Endothelial cell (in vitro differentiated cells): ENCODE measurements around the gene GATAD2B. TPM values are rescaled to one million over a fixed set of nuclear protein-coding genes. Genes with fewer than 3 reads are reported as not detected.
"Not testable (repeated sequence)": the region's sequence is repeated elsewhere in the genome, so short reads cannot be mapped to it uniquely, and the experiment has no call there.

ENCODE experiments used
- DNase-seq: peaks from one replicate; pipeline ENCODE4 v3.0.0; 2021; ENCODE audit warnings: low spot score
- H3K27ac Mint-ChIP-seq: one replicate; pipeline ENCODE4 v1.8.0; 2021; ENCODE audit warnings: mixed read lengths, inconsistent platforms; ENCODE audit not compliant: unreplicated experiment
- H3K27me3 Mint-ChIP-seq: one replicate; pipeline ENCODE4 v1.8.0; 2021; ENCODE audit warnings: mild to moderate bottlenecking, moderate library complexity, mixed read lengths, inconsistent platforms; ENCODE audit not compliant: unreplicated experiment
- H3K36me3 Mint-ChIP-seq: one replicate; pipeline ENCODE4 v1.8.0; 2021; ENCODE audit warnings: mild to moderate bottlenecking, low read depth, mixed read lengths, inconsistent platforms; ENCODE audit not compliant: unreplicated experiment
- H3K4me1 Mint-ChIP-seq: one replicate; pipeline ENCODE4 v1.8.0; 2021; ENCODE audit warnings: mild to moderate bottlenecking, mixed read lengths, inconsistent platforms; ENCODE audit not compliant: unreplicated experiment
- H3K4me3 Mint-ChIP-seq: one replicate; pipeline ENCODE4 v1.8.0; 2021; ENCODE audit warnings: mild to moderate bottlenecking, mixed read lengths, inconsistent platforms; ENCODE audit not compliant: unreplicated experiment
- H3K9me3 Mint-ChIP-seq: one replicate; pipeline ENCODE4 v1.8.0; 2021; ENCODE audit warnings: mixed read lengths, inconsistent platforms; ENCODE audit not compliant: unreplicated experiment
- total RNA-seq: library from RNA; stranded (reverse); fragmentation: NEBNext Ultra II Directional; extraction: Animal tissue kit (Norgen Biotek cat#: 25700); gene quantifications from one replicate; pipeline ENCODE4 v1.2.1, GENCODE V29; 2021; ENCODE audit not compliant: unreplicated experiment
- TF ChIP-seq, protein P1 (sequence below): fragments of 200-600 bp; sonication (generic); IDR thresholded peaks from one replicate; pipeline ENCODE4 v1.5.0; 2021; ENCODE audit warnings: antibody characterized with exemption; ENCODE audit not compliant: unreplicated experiment

The GATAD2B gene
- total RNA-seq, 1 donor from 2014 or later: 45.4 TPM

DNA sequence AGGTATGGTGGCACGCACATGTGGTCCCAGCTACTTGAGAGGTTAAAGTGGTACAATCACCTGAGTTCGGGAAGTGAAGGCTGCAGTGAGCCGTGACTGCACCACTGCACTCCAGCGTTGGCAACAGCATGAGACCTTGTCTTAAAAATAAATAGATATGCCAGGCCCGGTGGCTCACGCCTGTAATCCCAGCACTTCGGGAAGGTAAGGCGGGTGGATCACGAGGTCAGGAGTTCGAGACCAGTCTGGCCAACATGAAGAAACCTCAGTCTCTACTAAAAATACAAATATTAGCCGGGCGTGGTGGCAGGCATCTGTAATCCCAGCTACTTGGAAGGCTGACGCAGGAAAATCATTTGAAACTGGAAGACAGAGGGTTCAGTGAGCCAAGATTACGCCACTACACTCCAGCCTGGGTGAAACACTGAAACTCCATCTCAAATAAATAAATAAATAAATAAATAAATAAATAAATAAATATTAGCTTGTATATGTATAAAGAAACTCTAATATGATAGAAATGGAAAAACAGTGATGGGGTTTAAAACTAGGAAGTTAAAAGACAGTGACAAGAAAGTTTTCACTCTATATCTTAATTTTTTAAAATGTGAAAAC is 18.8 kb downstream of the GATAD2B start:
- no peak for DNase-seq
- H3K4me3 Mint-ChIP-seq: no peak overlapping the region
- no peak overlapping the region for H3K27ac Mint-ChIP-seq
- H3K27me3 Mint-ChIP-seq: peaks cover 2% of the 10 kb centered on the region
- TF ChIP-seq, protein P1, sequence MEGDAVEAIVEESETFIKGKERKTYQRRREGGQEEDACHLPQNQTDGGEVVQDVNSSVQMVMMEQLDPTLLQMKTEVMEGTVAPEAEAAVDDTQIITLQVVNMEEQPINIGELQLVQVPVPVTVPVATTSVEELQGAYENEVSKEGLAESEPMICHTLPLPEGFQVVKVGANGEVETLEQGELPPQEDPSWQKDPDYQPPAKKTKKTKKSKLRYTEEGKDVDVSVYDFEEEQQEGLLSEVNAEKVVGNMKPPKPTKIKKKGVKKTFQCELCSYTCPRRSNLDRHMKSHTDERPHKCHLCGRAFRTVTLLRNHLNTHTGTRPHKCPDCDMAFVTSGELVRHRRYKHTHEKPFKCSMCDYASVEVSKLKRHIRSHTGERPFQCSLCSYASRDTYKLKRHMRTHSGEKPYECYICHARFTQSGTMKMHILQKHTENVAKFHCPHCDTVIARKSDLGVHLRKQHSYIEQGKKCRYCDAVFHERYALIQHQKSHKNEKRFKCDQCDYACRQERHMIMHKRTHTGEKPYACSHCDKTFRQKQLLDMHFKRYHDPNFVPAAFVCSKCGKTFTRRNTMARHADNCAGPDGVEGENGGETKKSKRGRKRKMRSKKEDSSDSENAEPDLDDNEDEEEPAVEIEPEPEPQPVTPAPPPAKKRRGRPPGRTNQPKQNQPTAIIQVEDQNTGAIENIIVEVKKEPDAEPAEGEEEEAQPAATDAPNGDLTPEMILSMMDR: no peak
- peaks cover 11% of the 10 kb centered on the region for H3K36me3 Mint-ChIP-seq
- no peaks in the 10 kb centered on the region for H3K9me3 Mint-ChIP-seq
- H3K4me1 Mint-ChIP-seq: no peaks in the 10 kb centered on the region

DNA sequence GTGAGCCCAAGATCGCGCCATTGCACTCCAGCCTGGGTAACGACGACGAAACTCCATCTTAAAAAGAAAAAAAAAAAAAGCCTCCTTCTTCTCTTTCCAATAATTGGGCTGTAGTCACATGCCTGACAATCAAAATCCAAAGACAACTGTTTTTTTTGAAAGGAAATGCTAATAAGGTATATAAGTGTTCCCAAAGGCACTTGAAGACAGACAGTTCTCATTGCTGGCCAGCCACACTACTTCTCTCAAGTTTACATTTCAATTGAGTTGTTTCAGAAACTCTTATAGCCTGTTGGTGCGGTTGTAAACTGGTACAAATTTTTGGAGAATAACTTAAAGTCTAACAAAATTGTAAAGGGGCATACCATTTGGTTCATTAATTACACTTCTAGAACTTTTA is 23.3 kb downstream of the GATAD2B start:
- no peak overlapping the region for H3K4me3 Mint-ChIP-seq
- TF ChIP-seq, protein P1: no peak
- H3K36me3 Mint-ChIP-seq: peaks cover 9% of the 10 kb centered on the region
- no peaks in the 10 kb centered on the region for H3K4me1 Mint-ChIP-seq
- H3K27ac Mint-ChIP-seq: peak overlapping the region; percentile 20
- no peak for DNase-seq
- H3K27me3 Mint-ChIP-seq: no peaks in the 10 kb centered on the region
- H3K9me3 Mint-ChIP-seq: no peaks in the 10 kb centered on the region

DNA sequence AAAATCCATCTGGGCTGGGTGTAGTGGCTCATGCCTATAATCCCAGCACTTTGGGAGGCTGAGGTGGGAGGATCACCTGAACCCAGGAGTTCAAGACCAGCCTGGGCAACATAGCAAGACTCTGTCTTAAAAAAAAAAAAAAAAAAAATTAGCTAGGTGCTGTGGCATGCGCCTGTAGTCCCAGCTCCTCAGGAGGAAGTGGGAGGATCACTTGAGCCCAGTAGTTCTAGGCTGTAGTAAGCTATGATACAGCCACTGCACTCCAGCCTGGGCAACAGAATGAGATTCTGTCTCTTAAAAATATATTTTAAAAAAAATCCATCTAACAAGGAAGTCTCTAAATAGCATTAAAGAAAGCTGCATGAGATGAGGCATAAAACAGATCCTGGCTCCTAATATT is 26.9 kb downstream of the GATAD2B start:
- not testable (repeated sequence) for H3K4me1 Mint-ChIP-seq, H3K4me3 Mint-ChIP-seq, H3K27me3 Mint-ChIP-seq, DNase-seq, H3K9me3 Mint-ChIP-seq, H3K27ac Mint-ChIP-seq
- H3K36me3 Mint-ChIP-seq: peaks cover 11% of the 10 kb centered on the region

DNA sequence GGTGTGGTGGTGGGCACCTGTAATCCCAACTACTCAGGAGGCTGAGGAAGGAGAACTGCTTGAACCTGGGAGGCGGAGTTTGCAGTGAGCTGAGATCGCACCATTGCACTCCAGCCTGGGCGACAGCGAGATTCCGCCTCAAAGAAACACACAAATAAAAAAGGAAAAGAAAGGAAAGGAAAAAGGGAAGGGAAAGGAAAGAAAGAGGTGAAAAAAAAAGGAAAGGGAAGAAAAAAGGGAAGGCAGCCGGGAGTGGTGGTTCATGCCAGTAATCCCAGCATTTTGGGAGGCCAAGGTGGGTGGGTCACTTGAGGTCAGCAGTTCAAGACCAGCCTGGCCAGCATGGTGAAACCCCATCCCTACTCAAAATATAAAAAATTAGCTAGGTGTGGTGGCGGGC is 31.7 kb downstream of the GATAD2B start:
- not testable (repeated sequence) for H3K9me3 Mint-ChIP-seq, H3K4me3 Mint-ChIP-seq, DNase-seq, H3K27me3 Mint-ChIP-seq, H3K4me1 Mint-ChIP-seq, H3K36me3 Mint-ChIP-seq, H3K27ac Mint-ChIP-seq

DNA sequence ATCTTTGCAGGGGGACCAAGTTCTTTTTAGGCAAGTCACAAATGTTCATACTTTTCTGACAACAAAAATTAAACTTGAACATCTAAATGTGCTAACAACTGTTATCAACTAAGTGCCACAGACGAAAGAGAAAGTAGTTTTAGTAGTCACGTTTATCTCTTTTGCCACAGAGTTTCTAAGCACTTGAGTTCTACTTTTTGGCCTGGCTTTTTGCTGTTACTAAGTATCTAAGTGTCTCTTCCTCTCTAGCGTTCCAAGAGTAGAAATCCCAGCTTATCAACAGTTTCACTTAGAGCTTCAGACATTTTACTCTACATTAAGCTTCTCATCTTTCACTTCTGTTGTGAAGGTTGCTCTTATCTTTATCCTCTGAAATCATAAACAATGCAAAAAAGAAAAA is 34.2 kb downstream of the GATAD2B start:
- Mint-ChIP-seq H3K27ac (no peak overlapping the region), H3K27me3 (peaks cover 2% of the 10 kb centered on the region), H3K9me3 (no peaks in the 10 kb centered on the region), H3K4me3 (no peak overlapping the region), H3K36me3 (peaks cover 7% of the 10 kb centered on the region), H3K4me1 (no peaks in the 10 kb centered on the region)
- no peak for DNase-seq
- TF ChIP-seq, protein P1: no peak

DNA sequence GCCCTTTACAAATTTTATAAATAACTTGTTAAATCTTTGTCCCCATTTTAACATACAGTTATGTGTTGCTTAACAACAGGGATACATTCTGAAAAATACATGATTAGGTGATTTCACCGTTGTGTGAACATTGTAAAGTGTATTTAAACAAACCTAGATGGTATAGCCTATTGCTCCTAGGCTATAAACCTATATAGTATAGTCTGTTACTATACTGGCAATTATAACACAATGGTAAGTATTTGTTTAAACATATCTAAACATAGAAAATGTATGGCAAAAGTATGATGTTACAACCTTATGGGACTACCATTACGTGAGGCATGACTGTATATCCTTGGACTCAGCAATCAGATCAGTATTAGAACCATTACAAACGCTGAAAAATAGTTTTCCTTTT is 36.6 kb downstream of the GATAD2B start:
- Mint-ChIP-seq H3K4me1 (no peaks in the 10 kb centered on the region), H3K4me3 (no peak overlapping the region)
- TF ChIP-seq, protein P1: no peak

More for the DNA sequence above, 36.6 kb downstream of the GATAD2B start:
- no peak for DNase-seq
- Mint-ChIP-seq H3K36me3 (peaks cover 7% of the 10 kb centered on the region), H3K27me3 (peaks cover 2% of the 10 kb centered on the region), H3K9me3 (no peaks in the 10 kb centered on the region), H3K27ac (no peak overlapping the region)
